OCI-LY1 (cell line): ENCODE measurements around the gene SARS1.

ENCODE experiments used
- H2AFZ ChIP-seq: fragments of 200-600 bp; sonication (generic), shearing (Covaris generic); 2 replicates; pipeline ENCODE4 v1.6.0; 2014; ENCODE audit warnings: antibody characterized with exemption, mild to moderate bottlenecking, low read length
- H3F3A ChIP-seq: fragments of 200-600 bp; sonication (generic), shearing (Covaris generic); 2 replicates; pipeline ENCODE4 v1.6.0; 2014; ENCODE audit warnings: mild to moderate bottlenecking, antibody characterized with exemption, low read length, moderate library complexity; ENCODE audit not compliant: insufficient read depth
- H3K27ac ChIP-seq: fragments of 200-600 bp; sonication (generic); 2 replicates; pipeline ENCODE4 v1.5.1; 2014; ENCODE audit warnings: low read length, mixed run types, mild to moderate bottlenecking, low read depth; ENCODE audit not compliant: poor library complexity, severe bottlenecking
- H3K27me3 ChIP-seq: fragments of 200-600 bp; sonication (generic); 2 replicates; pipeline ENCODE4 v1.6.0; 2014; ENCODE audit warnings: antibody characterized with exemption, mild to moderate bottlenecking, low read length, moderate library complexity; ENCODE audit not compliant: insufficient read depth
- H3K36me3 ChIP-seq: fragments of 200-600 bp; sonication (generic); 2 replicates; pipeline ENCODE4 v1.6.1; 2014; ENCODE audit warnings: mild to moderate bottlenecking, antibody characterized with exemption, low read length, moderate library complexity, mixed read lengths; ENCODE audit not compliant: insufficient read depth
- H3K4me1 ChIP-seq: fragments of 200-600 bp; sonication (generic); 2 replicates; pipeline ENCODE4 v1.5.1; 2014; ENCODE audit warnings: mild to moderate bottlenecking, low read length, moderate library complexity; ENCODE audit not compliant: insufficient read depth, severe bottlenecking
- H3K4me2 ChIP-seq: fragments of 200-600 bp; sonication (generic), shearing (Covaris generic); 2 replicates; pipeline ENCODE4 v1.6.1; 2014; ENCODE audit warnings: low read length
- H3K4me3 ChIP-seq: fragments of 200-600 bp; sonication (generic); 2 replicates; pipeline ENCODE4 v1.5.1; 2014; ENCODE audit warnings: low read length, low read depth, mild to moderate bottlenecking, mixed read lengths; ENCODE audit not compliant: poor library complexity, severe bottlenecking
- H3K79me2 ChIP-seq: fragments of 200-600 bp; shearing (Covaris generic); 2 replicates; pipeline ENCODE4 v1.6.1; 2016; ENCODE audit warnings: mixed run types, low read length, mixed read lengths; ENCODE audit not compliant: insufficient read depth
- H3K9ac ChIP-seq: fragments of 200-600 bp; sonication (generic), shearing (Covaris generic); 2 replicates; pipeline ENCODE4 v1.6.1; 2014; ENCODE audit warnings: mild to moderate bottlenecking, low read length, mixed read lengths
- H3K9me2 ChIP-seq: fragments of 200-600 bp; sonication (generic), shearing (Covaris generic); 2 replicates; pipeline ENCODE4 v1.6.1; 2014; ENCODE audit warnings: low read depth, mild to moderate bottlenecking, low read length, mixed read lengths
- H3K9me3 ChIP-seq: fragments of 200-600 bp; shearing (Covaris generic); 2 replicates; pipeline ENCODE4 v1.6.1; 2014; ENCODE audit warnings: low read length, mixed read lengths
- H4K20me1 ChIP-seq: fragments of 200-600 bp; sonication (generic), shearing (Covaris generic); 2 replicates; pipeline ENCODE4 v1.6.0; 2016; ENCODE audit warnings: mild to moderate bottlenecking, low read length; ENCODE audit not compliant: insufficient read depth
- CTCF ChIP-seq: fragments of 200-600 bp; sonication (generic), shearing (Covaris generic); IDR thresholded peaks from 2 replicates; pipeline ENCODE4 v1.5.1; 2017; ENCODE audit warnings: mild to moderate bottlenecking, antibody characterized with exemption, low read length, moderate library complexity, mixed read lengths
- EZH2 ChIP-seq: fragments of 200-600 bp; sonication (generic), shearing (Covaris generic); IDR thresholded peaks from 2 replicates; pipeline ENCODE4 v1.8.0; 2017; ENCODE audit warnings: borderline replicate concordance, mixed run types, mild to moderate bottlenecking, antibody characterized with exemption, low read length, moderate library complexity, mixed read lengths

The SARS1 gene

GRCh38 chr1:109264379-109264755 is 50.6 kb downstream of the SARS1 start:
- Histone ChIP-seq H3K9me3 (no peaks in the 10 kb centered on the region), H4K20me1 (no peaks in the 10 kb centered on the region), H3K9me2 (no peaks in the 10 kb centered on the region), H3K27ac (no peak overlapping the region), H3K27me3 (no peaks in the 10 kb centered on the region; the same call in 1 of the 2 replicates), H3K79me2 (no peaks in the 10 kb centered on the region), H2AFZ (no peak overlapping the region), H3K4me3 (no peak overlapping the region), H3F3A (no peaks in the 10 kb centered on the region), H3K4me2 (no peak overlapping the region), H3K36me3 (no peaks in the 10 kb centered on the region; the same call in 1 of the 2 replicates), H3K9ac (no peak overlapping the region), H3K4me1 (no peaks in the 10 kb centered on the region)
- TF ChIP-seq CTCF = no peak
- TF ChIP-seq EZH2 = no peak

- TF ChIP-seq CTCF (no peak), EZH2 (no peak)
- Histone ChIP-seq H3K9me2 (no peaks in the 10 kb centered on the region), H4K20me1 (no peaks in the 10 kb centered on the region), H3K27ac (no peak overlapping the region), H3K27me3 (no peaks in the 10 kb centered on the region; the same call in 1 of the 2 replicates), H3K9me3 (no peaks in the 10 kb centered on the region), H3K36me3 (no peaks in the 10 kb centered on the region; the same call in 1 of the 2 replicates), H2AFZ (no peak overlapping the region), H3K4me2 (no peak overlapping the region), H3F3A (no peaks in the 10 kb centered on the region), H3K79me2 (no peaks in the 10 kb centered on the region), H3K9ac (no peak overlapping the region), H3K4me1 (no peaks in the 10 kb centered on the region), H3K4me3 (no peak overlapping the region)
Observed at GRCh38 chr1:109265016-109265415, 51.3 kb downstream of the SARS1 start.

GRCh38 chr1:109265741-109266330 is 52.1 kb downstream of the SARS1 start:
- no peak for TF ChIP-seq CTCF
- TF ChIP-seq EZH2 = no peak
- Histone ChIP-seq H3F3A (no peaks in the 10 kb centered on the region), H3K27me3 (no peaks in the 10 kb centered on the region; the same call in 1 of the 2 replicates), H3K79me2 (no peaks in the 10 kb centered on the region), H3K4me3 (no peak overlapping the region), H3K36me3 (no peaks in the 10 kb centered on the region; the same call in 1 of the 2 replicates), H3K4me2 (no peak overlapping the region), H2AFZ (no peak overlapping the region), H3K27ac (no peak overlapping the region), H3K9ac (no peak overlapping the region), H3K4me1 (no peaks in the 10 kb centered on the region), H4K20me1 (no peaks in the 10 kb centered on the region), H3K9me2 (no peaks in the 10 kb centered on the region), H3K9me3 (no peaks in the 10 kb centered on the region)
